HepG2 (cell line): ENCODE measurements around the gene YIF1A. TPM values are rescaled to one million over a fixed set of nuclear protein-coding genes. Genes with fewer than 3 reads are reported as not detected.

Experiments
- ELF1 ChIP-seq: sonication (generic); formaldehyde crosslinking; IDR thresholded peaks from 2 replicates; pipeline ENCODE4 v1.4.0; 2020; ENCODE audit warnings: missing genetic modification reagents
- ELF3 ChIP-seq: IDR thresholded peaks from 2 replicates; pipeline ENCODE4 v1.6.1; 2016; ENCODE audit warnings: missing genetic modification reagents, missing compliant biosample characterization
- NR2F1 ChIP-seq, 2 experiments: fragments of 450-650 bp in 1 of 2; formaldehyde crosslinking in 1 of 2; IDR thresholded peaks; 2 replicates each; pipeline versions ENCODE4 v1.5.0 to v1.6.1; 2016 to 2020; ENCODE audit warnings: mild to moderate bottlenecking in 1 of 2, missing compliant biosample characterization in 1 of 2, missing genetic modification reagents in 1 of 2, moderate library complexity in 1 of 2
- PAX8 ChIP-seq: sonication (generic); formaldehyde crosslinking; IDR thresholded peaks from 2 replicates; pipeline ENCODE4 v1.8.0; 2022; ENCODE audit warnings: mild to moderate bottlenecking, missing genetic modification reagents, borderline replicate concordance
- PTBP1 ChIP-seq: fragments of 200-400 bp; formaldehyde crosslinking; IDR thresholded peaks from 2 replicates; pipeline ENCODE4 v1.6.1; 2018; ENCODE audit warnings: low read length, low read depth; ENCODE audit not compliant: poor library complexity, severe bottlenecking
- RFXANK ChIP-seq: IDR thresholded peaks from 2 replicates; pipeline ENCODE4 v1.6.1; 2016
- SATB2 ChIP-seq: sonication (generic); formaldehyde crosslinking; IDR thresholded peaks from 2 replicates; pipeline ENCODE4 v1.5.0; 2020; ENCODE audit warnings: missing genetic modification reagents
- SP4 ChIP-seq: sonication (generic); formaldehyde crosslinking; IDR thresholded peaks from 2 replicates; pipeline ENCODE4 v1.8.1; 2023; ENCODE audit warnings: mild to moderate bottlenecking, missing genetic modification reagents
- SYNCRIP ChIP-seq: fragments of 200-400 bp; formaldehyde crosslinking; IDR thresholded peaks from 2 replicates; pipeline ENCODE4 v1.6.1; 2018; ENCODE audit warnings: mild to moderate bottlenecking, low read depth, low read length; ENCODE audit not compliant: insufficient read depth
- ZBED4 ChIP-seq: sonication (generic); formaldehyde crosslinking; IDR thresholded peaks from 2 replicates; pipeline ENCODE4 v1.4.0; 2020; ENCODE audit warnings: missing genetic modification reagents, borderline replicate concordance
- ZNF138 ChIP-seq: sonication (generic); formaldehyde crosslinking; IDR thresholded peaks from 2 replicates; pipeline ENCODE4 v1.5.0; 2020; ENCODE audit warnings: mild to moderate bottlenecking, low read depth, missing genetic modification reagents
- ZNF362 ChIP-seq: sonication (generic); formaldehyde crosslinking; IDR thresholded peaks from 2 replicates; pipeline ENCODE4 v1.4.0; 2020; ENCODE audit warnings: missing genetic modification reagents, mild to moderate bottlenecking, borderline replicate concordance
- ZNF629 ChIP-seq: sonication (generic); formaldehyde crosslinking; conservative IDR thresholded peaks from 2 replicates; pipeline ENCODE4 v1.5.0; 2020; ENCODE audit warnings: missing genetic modification reagents
- ZNF646 ChIP-seq: sonication (generic); formaldehyde crosslinking; IDR thresholded peaks from 2 replicates; pipeline ENCODE4 v1.9.0; 2021; ENCODE audit warnings: mild to moderate bottlenecking, missing genetic modification reagents
- ZNF800 ChIP-seq: sonication (generic); formaldehyde crosslinking; IDR thresholded peaks from 2 replicates; pipeline ENCODE4 v1.4.0; 2020; ENCODE audit warnings: missing genetic modification reagents
- polyA plus RNA-seq, 8 experiments: library from polyadenylated mRNA; depleted of rRNA in 3 of 8; stranded (reverse) in 7 of 8; unstranded in 1 of 8; fragments of >200 nt; fragmentation: Illumina TruSeq in 4 of 8; extraction: Trizol in 4 of 8; gene quantifications; 2 replicates each; pipeline versions ENCODE4 v1.2.1 to v1.2.3, GENCODE V29; 2011 to 2016; ENCODE audit warnings: low read depth in 4 of 8, missing spikeins in 1 of 8, mixed read lengths in 1 of 8; ENCODE audit not compliant: insufficient read depth in 1 of 8
- total RNA-seq, 5 experiments: library from RNA; depleted of rRNA; stranded (reverse); fragments of >200 nt; fragmentation: Illumina TruSeq; extraction: Trizol; gene quantifications; 2 replicates each; pipeline ENCODE4 v1.2.3, GENCODE V29; 2016; ENCODE audit warnings: low read depth in 1 of 5

The YIF1A gene
- total and polyA plus RNA-seq, 2 of the 13 experiments (the other 11 are each of a cell fraction or from before 2014, with no cell fraction given), result 133 to 145 TPM

GRCh38 chr11:66313321-66314185, 24.6 kb upstream of the YIF1A start (continued):
- TF ChIP-seq ZNF362 (CRISPR knock-in tag) (no peak), ZNF800 (CRISPR knock-in tag) (no peak), PAX8 (CRISPR knock-in tag) (no peak), SATB2 (CRISPR knock-in tag) (no peak), ZBED4 (CRISPR knock-in tag) (no peak; the same call in 1 of the 2 replicates), ELF3 (CRISPR knock-in tag) (0 out of 2 replicates have a peak, but pooled peaks have one; percentile 2), SYNCRIP (no peak), ZNF138 (CRISPR knock-in tag) (no peak), ELF1 (no peak), ZNF646 (CRISPR knock-in tag) (no peak), RFXANK (CRISPR knock-in tag) (0 out of 2 replicates have a peak, but pooled peaks have one; percentile 9), SP4 (CRISPR knock-in tag) (no peak), PTBP1 (peak; percentile 32), NR2F1 (CRISPR knock-in tag; IDR thresholded peaks at IDR 0.05) (no peak), ZNF629 (CRISPR knock-in tag) (no peak)
